Daoy (cell line): ENCODE data around the gene SKP1. TPM values are rescaled to one million over a fixed set of nuclear protein-coding genes. Genes with fewer than 3 reads are reported as not detected.
A peak's percentile ranks its signal among the peaks of the same experiment; 100 is the strongest.
"Not testable (repeated sequence)": the region's sequence is repeated elsewhere in the genome, so short reads cannot be mapped to it uniquely, and the experiment has no call there.

ENCODE experiments used
- DNase-seq: peaks from one replicate; pipeline ENCODE4 v3.0.0-alpha.2; 2015; ENCODE audit warnings: low read depth
- total RNA-seq: library from RNA; depleted of rRNA; stranded (reverse); fragments of >200 nt; shearing (Covaris generic); gene quantifications from 2 replicates; pipeline ENCODE4 v1.2.3, GENCODE V29; 2014

The SKP1 gene
- total RNA-seq, 1 experiment from 2014 or later = 386 TPM

DNA sequence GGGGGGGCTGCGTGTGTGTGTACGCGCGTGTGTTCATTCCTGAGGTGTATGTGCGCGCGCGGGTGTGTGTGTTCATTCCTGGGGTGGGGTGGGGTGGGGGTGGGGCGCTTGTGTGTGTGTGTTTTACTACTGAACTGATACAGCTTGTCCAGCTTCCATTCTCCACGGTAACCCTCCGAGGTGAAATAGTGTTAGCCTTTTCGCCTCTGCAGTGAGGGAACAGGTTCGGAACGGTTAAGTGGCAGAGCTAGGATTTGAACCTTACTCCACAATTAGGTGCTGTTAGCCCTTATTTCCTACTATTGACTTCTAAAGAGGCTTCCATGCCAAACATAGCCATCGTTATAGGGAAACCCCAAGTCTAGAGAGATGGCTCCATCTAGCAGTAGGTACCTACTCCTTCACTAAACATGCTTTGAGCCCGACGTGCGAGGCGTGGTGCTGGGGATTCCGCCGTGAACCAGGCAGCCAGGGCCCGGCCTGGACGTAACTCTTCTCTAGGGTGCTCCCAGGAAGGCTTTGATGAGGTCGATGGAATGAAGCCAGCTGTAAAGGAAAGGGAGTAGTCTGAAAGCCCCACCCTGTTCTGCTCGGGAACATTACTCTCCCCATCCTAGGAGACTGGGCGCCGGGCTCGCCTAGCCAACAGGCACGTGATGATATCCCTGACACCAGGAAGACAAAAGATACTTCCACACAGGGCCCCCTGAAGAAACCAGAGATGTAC lies 782 bp upstream of the SKP1 start:
- DNase-seq = peak; percentile 13

DNA sequence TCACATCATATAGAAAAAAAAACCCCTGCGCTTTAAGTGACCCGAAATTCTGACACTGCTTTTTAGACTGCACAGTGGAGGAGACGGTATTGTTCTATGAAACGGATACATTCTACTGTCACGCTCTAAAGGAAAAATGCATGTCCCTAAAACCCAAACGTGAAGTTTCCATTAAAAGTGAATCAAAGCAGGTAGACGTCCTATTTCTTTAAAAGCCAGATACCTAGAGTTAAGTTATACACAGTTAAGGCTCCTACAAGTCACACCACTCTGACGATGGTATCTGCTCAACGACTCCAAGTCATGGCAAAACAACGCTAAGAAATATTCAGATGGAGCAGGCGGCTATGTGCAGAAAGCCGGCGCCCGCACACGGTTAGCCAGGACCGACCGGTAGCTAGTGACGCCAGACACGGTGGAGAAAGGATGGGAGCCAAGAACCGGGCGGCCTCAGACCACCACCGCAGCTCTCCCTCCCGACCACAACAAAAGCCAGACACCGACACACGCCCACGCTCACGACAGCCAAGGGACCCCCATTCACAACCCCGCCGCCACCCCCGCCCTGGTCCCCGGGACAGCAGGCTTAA lies 734 bp downstream of the SKP1 start:
- peak; percentile 37 for DNase-seq

DNA sequence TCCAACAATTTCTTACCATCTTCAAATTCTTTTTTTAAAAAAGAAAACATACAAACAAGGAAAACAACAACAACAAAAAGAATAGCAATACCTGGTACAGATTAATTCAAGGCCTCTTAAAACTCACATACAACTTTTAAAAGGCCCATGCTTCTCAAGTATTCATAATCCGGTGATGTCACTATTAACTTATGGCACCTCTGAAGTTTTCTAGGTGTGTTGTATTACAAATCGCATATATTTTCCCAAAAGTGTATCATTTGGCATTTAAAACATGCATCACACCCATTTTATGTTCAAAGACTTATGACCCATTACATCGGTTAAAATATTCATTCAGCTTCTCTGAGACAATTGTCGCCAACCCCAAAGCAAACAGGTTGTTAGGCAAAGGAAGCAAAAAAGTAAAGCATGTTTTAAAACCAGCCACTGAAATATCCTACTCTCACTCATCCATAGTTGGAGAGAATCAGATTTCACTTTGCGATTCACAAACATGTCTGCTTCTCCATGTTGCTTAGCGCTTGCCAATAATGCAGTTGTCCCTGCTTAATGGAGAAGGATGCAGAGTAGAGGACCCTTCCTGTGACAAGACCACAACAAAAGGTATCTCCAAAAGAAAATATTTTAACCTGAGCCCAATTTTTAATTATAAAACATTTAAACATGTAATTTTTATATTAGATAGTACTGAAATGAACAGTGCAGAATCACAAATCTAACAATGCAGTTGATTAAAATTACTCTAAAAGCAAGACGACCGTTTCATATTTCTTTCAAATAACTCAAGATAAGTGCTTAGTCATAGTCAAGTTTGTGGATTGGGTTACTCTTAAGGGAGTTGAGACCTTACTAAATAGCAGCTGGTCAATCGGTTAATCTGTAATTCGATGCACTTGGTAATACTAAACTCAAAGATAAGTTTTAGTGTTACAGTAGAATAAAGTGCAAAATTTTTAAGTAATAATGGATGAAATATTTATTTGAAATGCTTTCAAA lies 1.6 kb downstream of the SKP1 start:
- peak; percentile 44 for DNase-seq

DNA sequence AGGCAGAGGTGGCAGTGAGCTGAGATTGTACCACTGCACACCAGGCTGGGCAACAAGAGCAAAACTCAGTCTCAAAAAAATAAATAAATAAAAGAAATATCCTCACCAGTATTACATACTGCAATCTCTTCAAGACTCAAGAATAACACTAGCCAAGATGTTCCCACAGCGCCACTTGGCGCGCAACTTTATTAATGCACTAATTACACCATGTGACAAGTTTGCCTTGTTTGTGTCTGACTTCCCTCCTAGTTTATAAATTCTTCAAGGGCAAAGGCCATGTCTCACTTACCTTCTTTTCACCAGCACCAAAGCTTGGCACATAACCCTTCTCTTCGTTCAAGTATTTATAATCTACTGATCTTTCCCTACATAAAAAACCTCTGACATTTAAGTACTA lies 4.8 kb downstream of the SKP1 start:
- no peak for DNase-seq

DNA sequence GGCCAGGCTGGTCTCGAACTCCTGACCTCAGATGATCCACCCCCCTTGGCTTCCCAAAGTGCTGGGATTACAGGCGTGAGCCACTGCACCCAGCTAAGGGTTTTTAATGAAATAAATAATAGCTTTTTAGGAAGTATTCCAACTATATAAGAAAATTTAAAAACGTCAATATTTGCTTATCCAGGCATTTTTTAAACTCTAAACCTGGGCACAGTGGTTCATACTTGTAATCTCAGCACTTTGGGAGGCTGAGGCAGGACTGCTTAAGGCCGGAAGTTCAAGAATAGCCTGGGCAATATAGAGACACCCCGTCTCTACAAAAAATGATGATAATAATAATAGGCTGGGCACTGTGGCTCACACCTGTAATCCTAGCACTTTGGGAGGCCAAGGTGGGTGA lies 14.2 kb downstream of the SKP1 start:
- no peak for DNase-seq

DNA sequence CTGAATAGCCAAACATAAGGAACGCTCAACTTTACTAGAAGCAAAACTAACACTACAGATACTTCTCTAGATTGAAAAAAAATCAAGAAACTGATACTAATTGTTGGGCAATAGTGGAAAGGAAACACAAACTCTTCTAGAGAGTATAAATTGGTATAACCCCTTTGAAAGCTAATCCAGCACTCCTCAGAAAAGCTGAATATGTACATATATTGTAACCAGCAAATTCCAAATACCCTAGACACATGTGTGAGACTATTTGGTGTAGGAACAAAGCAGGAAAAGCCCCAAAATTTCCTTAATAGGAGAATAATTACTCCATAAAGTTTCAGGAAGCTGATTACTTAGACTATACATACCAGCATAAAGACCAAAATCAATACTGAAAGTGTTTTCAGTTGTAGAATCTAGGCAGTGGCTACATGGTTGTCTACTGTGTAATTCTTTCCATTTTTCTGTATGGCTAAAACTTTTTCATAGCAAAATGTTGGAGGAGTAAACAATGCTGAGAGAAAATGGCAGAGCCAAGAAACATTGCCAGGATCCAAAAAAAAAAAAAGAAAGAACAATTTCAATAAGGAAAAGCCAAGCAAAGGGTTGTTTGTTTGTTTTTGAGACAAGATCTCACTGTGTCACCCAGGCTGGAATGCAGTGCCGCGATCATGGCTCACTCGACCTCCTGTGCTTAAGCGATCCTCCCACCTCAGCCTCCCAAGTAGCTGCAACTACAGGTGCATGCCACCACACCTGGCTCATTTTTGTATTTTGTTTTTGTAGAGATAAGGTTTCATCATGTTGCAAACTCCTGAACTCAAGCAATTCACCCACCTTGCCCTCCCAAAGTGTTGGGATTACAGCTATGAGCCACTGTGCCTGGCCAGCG lies 15.0 kb downstream of the SKP1 start:
- DNase-seq = no peak

DNA sequence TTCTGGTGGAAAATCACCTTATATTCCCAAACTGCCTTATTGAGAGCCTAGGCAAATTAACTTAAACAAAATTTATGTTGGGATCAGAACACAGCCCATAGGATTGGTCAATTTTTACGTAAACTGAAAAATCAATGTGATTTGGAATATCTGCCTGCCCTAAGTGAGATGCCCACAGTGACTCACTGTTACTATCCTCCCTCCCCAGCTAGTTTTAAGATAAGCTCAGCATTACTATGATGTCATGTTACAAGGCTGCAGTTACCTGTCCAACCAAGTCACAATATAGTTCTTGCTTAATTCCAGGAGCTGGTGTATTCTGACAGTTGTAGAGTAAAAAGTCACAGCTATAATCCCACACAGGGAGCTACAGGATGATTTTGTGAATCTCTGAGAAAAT lies 23.1 kb downstream of the SKP1 start:
- no peak for DNase-seq

DNA sequence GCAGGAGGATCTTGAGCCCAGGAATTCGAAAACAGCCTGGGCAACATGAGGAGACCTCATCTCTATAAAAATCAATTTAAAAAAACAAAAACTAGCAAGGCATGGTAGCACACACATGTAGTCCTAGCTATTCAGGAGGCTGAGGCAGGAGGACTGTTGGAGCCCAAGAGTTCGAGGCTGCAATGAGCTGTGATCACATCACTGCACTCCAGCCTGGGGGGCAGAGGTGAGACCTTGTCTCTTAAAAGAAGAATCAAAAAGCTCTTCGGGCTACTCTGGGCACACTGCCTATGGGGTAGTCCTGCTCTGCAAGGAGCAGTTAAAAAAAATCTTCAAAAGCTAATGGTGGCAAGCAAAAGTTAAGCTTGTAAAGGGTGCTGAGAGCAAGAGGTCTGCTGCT lies 23.5 kb downstream of the SKP1 start:
- no peak for DNase-seq

DNA sequence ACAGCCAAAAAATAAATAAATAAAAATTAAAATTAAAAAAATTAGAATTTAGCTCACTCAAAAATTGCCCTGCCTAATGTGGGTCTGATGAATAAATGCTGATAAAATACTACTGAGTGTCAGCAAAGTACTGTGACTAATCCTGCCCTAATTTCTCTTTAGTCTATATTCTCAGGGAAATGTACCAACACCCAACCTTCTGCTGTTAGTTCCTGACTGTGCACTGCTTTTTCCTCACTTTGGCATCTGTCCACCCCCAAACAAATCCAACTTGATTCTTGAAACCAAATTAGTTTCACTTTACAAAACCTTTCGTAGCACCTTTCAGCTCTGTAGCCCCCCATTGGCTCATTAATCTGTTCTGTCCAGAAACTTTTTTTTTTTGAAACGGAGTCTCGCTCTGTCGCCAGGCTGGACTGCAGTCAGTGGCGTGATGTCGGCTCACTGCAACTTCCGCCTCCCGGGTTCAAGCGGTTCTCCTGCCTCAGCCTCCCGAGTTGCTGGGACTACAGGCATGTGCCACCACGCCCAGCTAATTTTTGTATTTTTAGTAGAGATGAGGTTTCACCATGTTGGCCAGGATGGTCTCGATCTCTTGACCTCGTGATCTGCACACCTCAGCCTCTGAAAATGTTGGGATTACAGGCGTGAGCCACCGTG lies 24.4 kb downstream of the SKP1 start:
- not testable (repeated sequence) for DNase-seq

DNA sequence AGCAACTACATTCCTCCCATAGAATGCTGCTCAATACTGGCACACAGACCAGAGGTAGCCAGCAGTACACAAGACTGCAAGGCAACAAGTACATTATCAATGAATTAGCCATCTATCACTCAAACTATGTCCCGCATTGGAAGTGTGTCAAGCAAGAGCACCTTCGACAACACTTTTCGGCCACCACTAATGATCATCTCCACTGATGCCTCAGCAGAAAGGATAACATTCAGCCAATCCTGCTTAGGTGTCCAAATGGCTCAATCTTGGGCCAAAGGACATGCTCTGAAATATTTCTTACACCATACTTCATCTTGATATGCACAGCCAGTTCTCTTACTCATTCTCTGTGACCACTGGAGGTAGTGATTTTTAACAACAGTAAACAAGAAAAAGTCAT lies 25.0 kb downstream of the SKP1 start:
- DNase-seq = no peak

DNA sequence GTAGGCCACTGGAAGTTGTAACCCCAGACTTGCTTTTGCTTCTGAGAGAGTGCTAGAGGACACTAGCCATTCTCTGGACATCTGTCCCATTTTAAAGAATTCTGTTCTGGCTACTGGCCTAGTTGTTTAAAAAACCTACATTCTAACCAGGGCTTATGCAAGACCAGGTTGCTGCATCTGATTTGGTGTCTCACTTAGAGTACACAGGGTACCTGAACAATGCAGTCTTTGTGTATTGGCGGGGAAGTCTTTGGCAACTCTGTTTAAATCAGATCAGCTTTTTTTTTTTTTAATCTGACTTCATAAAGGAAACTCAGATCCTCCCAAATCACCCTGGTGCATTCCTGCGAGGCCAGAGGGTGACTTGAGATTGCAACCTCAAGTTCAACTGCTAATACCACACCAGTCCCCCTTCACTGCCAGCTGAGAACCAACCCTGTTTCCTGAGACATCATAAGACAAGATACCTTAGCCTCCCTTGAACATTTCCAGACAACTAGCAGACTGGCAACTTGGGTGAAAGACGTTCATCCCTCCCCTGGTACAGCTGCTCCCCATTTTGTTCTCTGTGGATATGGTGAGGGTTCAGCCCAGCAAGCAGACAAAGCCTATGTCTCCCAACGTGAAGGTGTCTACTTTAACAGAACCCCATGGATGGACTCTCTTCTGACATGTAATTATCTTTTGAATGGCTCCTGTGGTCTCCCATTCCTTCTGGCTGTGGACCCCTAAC lies 27.0 kb downstream of the SKP1 start:
- no peak for DNase-seq

DNA sequence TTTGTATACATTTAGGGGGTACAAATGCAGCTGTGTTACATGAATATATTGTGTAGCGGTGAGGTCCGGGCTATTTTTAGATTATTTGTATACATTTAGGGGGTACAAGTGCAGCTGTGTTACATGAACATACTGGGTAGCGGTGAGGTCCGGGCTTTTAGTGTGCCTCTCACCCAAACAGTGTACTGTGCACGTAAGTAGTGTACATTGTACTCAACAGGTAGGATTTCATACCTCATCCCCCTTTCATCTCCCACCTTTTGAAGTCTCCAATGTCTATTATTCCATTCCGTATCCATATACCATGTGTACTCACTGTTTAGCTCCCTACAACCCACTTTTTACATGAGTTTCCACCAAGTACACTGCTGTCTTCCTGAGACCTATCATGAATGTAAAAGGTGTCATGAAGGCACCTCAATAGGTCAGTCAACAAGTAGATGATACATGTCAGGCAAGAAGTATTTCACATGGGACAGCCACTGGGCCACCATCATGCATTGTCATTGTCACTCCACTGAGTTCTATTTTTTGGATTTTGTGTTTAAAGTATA lies 27.7 kb downstream of the SKP1 start:
- no peak for DNase-seq

DNA sequence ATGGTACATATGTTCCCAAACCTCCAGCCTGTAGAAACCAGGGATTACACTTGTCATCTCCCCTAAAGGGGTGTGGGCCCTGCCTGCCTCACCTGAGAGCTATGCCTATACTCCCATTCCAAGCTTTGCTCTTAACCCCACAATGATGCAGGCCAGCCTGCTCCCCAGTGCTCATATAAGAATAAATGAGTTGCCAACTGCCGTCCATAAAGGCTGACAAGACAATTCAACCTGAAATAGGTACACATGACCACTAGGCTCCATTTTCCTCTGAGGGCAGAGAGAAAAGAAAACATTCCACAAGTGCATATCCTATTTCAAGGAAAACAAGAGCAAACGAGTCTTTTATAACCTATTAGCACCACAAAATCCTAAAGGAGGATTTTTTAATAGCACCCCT lies 28.4 kb downstream of the SKP1 start:
- no peak for DNase-seq

DNA sequence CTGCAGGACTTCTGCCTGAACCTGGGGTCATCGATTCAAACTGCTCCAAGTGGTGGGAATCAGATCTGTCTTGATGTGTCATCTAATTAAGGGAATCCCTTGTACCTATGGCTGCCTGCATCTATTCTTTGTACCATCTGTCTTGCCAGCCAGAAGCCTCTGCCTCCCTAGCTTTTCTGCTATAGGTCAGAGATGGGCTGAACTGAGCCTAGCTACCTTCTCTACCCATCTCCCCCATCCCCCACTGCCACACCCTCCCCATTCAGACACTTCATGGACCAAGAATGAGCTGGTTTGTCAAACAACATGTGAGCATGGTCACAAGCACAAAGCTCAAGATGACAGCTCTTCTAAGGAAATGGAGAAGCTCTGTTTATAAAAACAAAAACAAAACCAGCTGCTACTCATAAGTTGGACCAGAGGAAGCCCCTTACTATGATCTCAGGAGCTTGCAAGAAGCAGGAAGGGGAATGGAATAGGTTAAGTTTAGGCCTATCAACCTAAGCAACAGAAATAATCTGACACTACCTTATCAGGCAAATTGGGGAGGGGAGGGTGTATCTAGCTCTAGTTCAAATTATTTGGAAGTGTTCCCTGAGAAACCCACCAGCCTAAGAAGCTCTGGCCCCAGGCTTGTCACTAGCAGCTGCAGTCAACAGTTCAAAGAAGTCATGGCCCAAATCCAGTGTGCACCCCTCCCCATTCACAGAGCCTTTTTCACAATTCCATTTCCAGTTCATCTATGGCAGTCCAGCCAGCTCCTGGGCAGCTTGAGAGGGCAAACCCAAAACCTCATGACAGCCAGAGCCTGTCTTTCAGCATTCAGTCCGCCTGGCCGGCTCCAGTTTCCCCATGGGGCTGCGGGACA lies 29.9 kb downstream of the SKP1 start:
- DNase-seq = no peak

DNA sequence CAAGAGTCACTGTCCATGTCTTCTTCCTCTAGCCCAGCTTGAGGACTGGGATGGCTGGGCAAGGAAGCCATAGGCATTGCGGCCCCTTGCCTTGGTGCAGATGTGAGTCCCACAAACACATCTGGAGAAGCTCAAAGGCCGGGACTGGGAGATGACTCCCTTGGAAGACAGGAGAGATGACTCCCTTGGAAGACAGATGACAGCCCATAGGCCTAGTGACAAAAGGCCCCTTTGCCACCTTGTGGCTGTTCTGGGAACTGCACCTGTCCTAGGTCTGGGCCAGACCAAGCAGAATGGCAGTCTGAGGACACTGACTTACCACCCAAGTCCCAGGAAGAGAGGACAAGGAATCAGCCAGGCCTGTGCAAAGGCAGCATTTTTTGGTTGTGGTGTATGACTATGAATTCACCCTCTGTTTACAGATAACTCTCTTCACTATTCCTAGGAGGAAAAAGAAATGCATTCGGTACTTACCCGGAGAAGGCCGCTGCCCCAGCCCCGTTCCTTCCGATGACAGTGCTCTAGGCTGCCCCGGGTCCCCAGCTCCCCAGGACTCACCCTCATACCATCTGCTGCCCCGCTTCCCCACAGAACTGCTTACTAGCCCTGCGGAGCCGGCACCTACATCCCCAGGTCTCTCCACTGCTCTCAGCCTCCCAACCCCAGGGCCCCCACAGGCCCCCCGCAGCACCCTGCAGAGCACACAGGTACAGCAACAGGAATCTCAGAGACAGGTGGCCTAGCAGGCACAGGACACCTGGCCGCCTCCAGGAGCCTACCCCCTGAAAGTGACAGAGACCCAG lies 30.8 kb downstream of the SKP1 start:
- peak; percentile 73 for DNase-seq

DNA sequence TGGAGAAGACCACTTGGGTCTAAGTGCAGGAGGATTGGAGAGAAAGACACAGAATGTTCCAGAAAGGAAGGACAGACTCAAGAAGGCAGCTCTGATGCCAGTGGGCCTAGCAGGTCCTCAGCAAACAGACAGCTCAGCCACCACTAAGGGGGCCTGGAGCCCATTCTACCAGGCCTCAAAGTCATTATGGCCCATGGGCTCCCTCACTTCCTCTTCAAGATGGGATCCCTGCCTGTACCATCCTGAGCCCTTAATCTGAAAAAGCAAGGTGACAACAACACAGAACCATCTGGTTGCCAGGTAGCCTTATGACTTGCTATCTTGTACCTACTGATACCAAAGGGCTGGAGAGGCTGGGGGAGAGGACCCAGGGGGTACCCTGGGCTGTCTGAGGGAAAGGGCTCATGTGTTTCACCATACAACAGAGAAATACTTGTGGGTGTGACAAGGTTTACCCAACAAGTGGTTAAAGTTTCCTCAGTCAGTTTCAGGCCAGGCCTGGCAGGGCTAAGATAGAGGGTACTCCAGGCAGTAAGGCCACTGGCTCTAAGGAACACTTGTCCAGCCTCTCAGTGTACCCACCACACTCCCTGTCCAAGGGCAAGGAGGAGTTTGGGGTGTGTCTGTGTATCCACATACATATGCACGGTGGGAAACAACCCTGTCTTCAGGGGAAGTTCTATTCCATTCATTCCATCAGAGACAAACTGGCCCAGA lies 31.6 kb downstream of the SKP1 start:
- DNase-seq = no peak
